Upper lobe of left lung (tissue), 4 donors: ENCODE results near the gene ARID1B.

Source experiments
- CTCF ChIP-seq, 6 experiments: fragments of 450-650 bp in 4 of 6; fragments of 200-600 bp in 2 of 6; sonication (generic) in 2 of 6; IDR thresholded peaks; one replicate each; pipeline ENCODE4 v1.5.1; 2016 to 2019; ENCODE audit warnings: antibody characterized with exemption in 6 of 6
- EP300 ChIP-seq, 4 donors: sonication (generic); formaldehyde crosslinking; IDR thresholded peaks; one replicate each; pipeline ENCODE4 v1.5.1; 2017; ENCODE audit warnings: antibody characterized with exemption in 4 of 4, control low read depth in 2 of 4
- POLR2AphosphoS5 ChIP-seq, 2 donors: sonication (generic); formaldehyde crosslinking; IDR thresholded peaks; one replicate each; pipeline ENCODE4 v1.5.1; 2017; ENCODE audit warnings: antibody characterized with exemption in 2 of 2

- no peak for TF ChIP-seq CTCF (IDR thresholded peaks at IDR 0.05)
- no peak for TF ChIP-seq POLR2AphosphoS5 (IDR thresholded peaks at IDR 0.05)
- TF ChIP-seq EP300 (IDR thresholded peaks at IDR 0.05), result no peak
Observed at GRCh38 chr6:156863504-156863903, 86.3 kb downstream of the ARID1B start.
